HEK293T (cell line): ENCODE results near the gene LARP1.
A peak's percentile ranks its signal among the peaks of the same experiment; 100 is the strongest.
"Not testable (repeated sequence)": the region's sequence is repeated elsewhere in the genome, so short reads cannot be mapped to it uniquely, and the experiment has no call there.

ENCODE experiments used
- CTCF ChIA-PET: fragments of 350-600 bp; formaldehyde crosslinking; extraction: SDS; loops from one replicate; lab custom pipeline; 2021; ENCODE audit warnings: antibody characterized with exemption, inconsistent platforms; lab: Yijun Ruan, JAX
- POLR2A ChIA-PET: fragments of 350-600 bp; formaldehyde crosslinking; extraction: SDS; loops from one replicate; lab custom pipeline; 2020; ENCODE audit warnings: antibody characterized with exemption, inconsistent platforms; lab: Yijun Ruan, JAX
- DNase-seq: peaks from one replicate; pipeline ENCODE4 v3.0.0; 2012; ENCODE audit warnings: mixed read lengths; ENCODE audit errors: extremely low spot score
- ARNT ChIP-seq: fragments of 450-650 bp; IDR thresholded peaks from 2 replicates; pipeline ENCODE4 v1.6.1; 2017; ENCODE audit warnings: mild to moderate bottlenecking
- BHLHE40 ChIP-seq: fragments of 450-650 bp; IDR thresholded peaks from 2 replicates; pipeline ENCODE4 v1.6.1; 2016; ENCODE audit warnings: mild to moderate bottlenecking, moderate library complexity, borderline replicate concordance
- CTBP1 ChIP-seq: fragments of 450-650 bp; IDR thresholded peaks from 2 replicates; pipeline ENCODE4 v1.6.1; 2016; ENCODE audit warnings: borderline replicate concordance
- ELF4 ChIP-seq: fragments of 450-650 bp; IDR thresholded peaks from 2 replicates; pipeline ENCODE4 v1.6.1; 2017; ENCODE audit warnings: antibody characterized with exemption
- FOXA1 ChIP-seq: fragments of 450-650 bp; IDR thresholded peaks from 2 replicates; pipeline ENCODE4 v1.6.1; 2016; ENCODE audit warnings: mild to moderate bottlenecking
- FOXK2 ChIP-seq: fragments of 450-650 bp; IDR thresholded peaks from 2 replicates; pipeline ENCODE4 v1.6.1; 2016; ENCODE audit warnings: mild to moderate bottlenecking
- FOXM1 ChIP-seq: fragments of 450-650 bp; IDR thresholded peaks from 2 replicates; pipeline ENCODE4 v1.6.1; 2017; ENCODE audit warnings: mild to moderate bottlenecking, borderline replicate concordance
- HDGF ChIP-seq: fragments of 450-650 bp; IDR thresholded peaks from 2 replicates; pipeline ENCODE4 v1.6.1; 2017; ENCODE audit warnings: antibody characterized with exemption, borderline replicate concordance
- L3MBTL2 ChIP-seq: fragments of 450-650 bp; conservative IDR thresholded peaks from 2 replicates; pipeline ENCODE4 v1.6.1; 2016; ENCODE audit warnings: mild to moderate bottlenecking
- LEF1 ChIP-seq: fragments of 450-650 bp; IDR thresholded peaks from 2 replicates; pipeline ENCODE4 v1.6.1; 2017; ENCODE audit warnings: mild to moderate bottlenecking, borderline replicate concordance
- NFRKB ChIP-seq: fragments of 450-650 bp; IDR thresholded peaks from 2 replicates; pipeline ENCODE4 v1.6.1; 2016; ENCODE audit warnings: mild to moderate bottlenecking, moderate library complexity
- SP1 ChIP-seq: fragments of 450-650 bp; IDR thresholded peaks from 2 replicates; pipeline ENCODE4 v1.6.1; 2017
- SUZ12 ChIP-seq: fragments of 450-650 bp; IDR thresholded peaks from 2 replicates; pipeline ENCODE4 v1.6.1; 2016; ENCODE audit warnings: mild to moderate bottlenecking
- TARDBP ChIP-seq: fragments of 450-650 bp; IDR thresholded peaks from 2 replicates; pipeline ENCODE4 v1.6.1; 2016
- ZNF384 ChIP-seq: fragments of 450-650 bp; IDR thresholded peaks from 2 replicates; pipeline ENCODE4 v1.6.1; 2016
- TF ChIP-seq, protein P1 (sequence below): fragments of 450-650 bp; IDR thresholded peaks from 2 replicates; pipeline ENCODE4 v1.6.1; 2016

LARP1 gene

DNA sequence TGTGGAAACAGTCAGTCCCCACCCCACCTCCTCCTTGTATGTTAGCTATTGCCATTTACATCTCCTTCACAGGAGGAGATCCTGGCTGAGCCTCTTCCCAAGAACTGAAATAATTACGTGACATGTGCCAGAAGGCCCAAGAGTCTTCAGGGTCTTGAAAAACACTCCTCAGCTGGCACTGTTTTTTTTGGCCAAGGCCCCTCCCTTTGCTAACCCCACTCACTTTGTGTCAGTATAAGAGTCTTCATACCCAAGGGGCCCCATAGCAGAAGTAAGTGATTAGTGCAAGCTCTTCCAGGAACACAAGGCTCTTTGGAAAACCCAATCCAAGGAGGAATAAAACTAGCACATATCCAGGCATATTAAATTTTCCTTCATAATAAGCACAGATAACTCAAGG, 5.7 kb upstream of the LARP1 start:
- TF ChIP-seq BHLHE40 (no peak), ZNF384 (no peak)
- DNase-seq, result no peak
- POLR2A ChIA-PET, result interaction anchor here (1.2 kb wide), 1 partner anchor 109 kb away, joined by 3 read pairs; the partner anchor contains the start of gene CNOT8
- CTCF ChIA-PET, result interaction anchor here (0.6 kb wide), 1 partner anchor 15 kb away, joined by 5 read pairs; no protein-coding TSS in a partner anchor

DNA sequence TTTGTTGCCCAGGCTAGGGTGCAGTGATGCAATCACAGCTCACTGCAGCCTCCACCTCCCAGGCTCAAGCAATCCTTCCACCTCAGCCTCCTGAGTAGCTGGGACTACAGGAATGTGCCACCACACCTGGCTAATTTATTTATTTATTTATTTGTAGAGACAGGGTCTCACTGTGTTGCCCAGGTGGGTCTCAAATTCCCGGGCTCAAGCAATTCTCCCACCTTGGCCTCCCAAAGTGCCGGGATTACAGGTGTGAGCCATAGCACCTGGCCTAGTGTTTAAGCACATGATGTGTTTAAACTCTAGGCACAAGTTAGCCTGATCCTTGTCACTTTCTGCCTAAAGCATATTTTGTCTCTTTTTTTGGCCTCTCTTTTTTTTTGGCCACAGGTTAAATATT, 4.5 kb upstream of the LARP1 start:
- CTCF ChIA-PET, DNase-seq: not testable (repeated sequence)
- POLR2A ChIA-PET, result interaction anchor here (1.0 kb wide), 1 partner anchor 27 kb away, joined by 3 read pairs; no protein-coding TSS in a partner anchor

DNA sequence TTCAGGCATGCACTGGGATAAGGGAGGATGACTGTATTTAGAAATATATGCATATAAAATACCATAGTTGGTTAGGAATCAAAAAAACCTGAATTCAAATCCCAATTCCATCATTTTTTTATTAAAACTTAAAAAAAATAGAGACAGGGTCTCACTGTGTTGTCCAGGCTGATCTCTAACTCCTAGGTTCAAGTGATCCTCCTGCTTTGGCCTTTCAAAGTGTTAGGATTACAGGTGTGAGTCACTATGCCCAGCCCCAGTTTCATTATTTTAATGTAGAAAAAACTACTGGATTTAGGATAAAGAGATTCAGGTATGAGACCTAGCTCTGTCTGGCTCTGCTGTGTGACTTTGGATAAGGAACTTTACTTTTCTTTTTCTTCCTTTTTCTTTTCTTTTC, 3.3 kb upstream of the LARP1 start:
- no peak for TF ChIP-seq SUZ12
- no peak for TF ChIP-seq LEF1
- TF ChIP-seq L3MBTL2, result no peak
- TF ChIP-seq BHLHE40, result no peak
- no peak for TF ChIP-seq CTBP1
- no peak for TF ChIP-seq HDGF
- TF ChIP-seq ZNF384, result no peak
- no peak for TF ChIP-seq FOXM1
- no peak for TF ChIP-seq SP1
- TF ChIP-seq, protein P1, sequence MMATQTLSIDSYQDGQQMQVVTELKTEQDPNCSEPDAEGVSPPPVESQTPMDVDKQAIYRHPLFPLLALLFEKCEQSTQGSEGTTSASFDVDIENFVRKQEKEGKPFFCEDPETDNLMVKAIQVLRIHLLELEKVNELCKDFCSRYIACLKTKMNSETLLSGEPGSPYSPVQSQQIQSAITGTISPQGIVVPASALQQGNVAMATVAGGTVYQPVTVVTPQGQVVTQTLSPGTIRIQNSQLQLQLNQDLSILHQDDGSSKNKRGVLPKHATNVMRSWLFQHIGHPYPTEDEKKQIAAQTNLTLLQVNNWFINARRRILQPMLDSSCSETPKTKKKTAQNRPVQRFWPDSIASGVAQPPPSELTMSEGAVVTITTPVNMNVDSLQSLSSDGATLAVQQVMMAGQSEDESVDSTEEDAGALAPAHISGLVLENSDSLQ, result no peak
- TF ChIP-seq NFRKB, result no peak
- TF ChIP-seq TARDBP, result no peak
- no peak for TF ChIP-seq ELF4
- TF ChIP-seq FOXA1, result no peak
- no peak for TF ChIP-seq ARNT
- no peak for TF ChIP-seq FOXK2
- no peak for DNase-seq
- ChIA-PET CTCF (interaction anchor here (0.6 to 0.8 kb wide), 2 partner anchors 11 to 12 kb away, joined by 3 read pairs; no protein-coding TSS in a partner anchor), POLR2A (interaction anchor here (1.0 to 1.2 kb wide), 2 partner anchors 28 to 99 kb away, joined by 3 read pairs; no protein-coding TSS in a partner anchor)

DNA sequence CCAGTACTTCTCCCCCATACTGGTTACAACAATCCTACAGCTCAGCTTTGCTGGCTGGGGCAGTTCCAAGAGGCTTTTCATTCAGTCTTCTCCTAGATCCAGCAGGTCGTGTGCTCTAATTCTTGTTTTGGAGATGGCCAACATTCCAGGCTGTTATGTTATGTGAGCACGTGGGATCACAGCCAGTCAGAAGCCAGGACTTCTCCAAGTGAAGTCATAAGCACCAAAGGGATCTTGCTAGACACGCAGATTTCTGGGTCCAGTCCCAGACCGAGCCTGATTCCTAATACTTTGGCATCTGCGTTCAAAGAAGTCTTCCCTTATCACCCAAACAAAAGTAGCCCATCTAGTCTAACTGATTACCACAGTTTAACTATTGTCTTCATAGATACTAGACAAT, 1.4 kb upstream of the LARP1 start:
- no peak for TF ChIP-seq CTBP1
- no peak for TF ChIP-seq LEF1
- TF ChIP-seq HDGF, result no peak
- TF ChIP-seq L3MBTL2, result peak; percentile 8; the same call in 1 of the 2 replicates
- ChIA-PET CTCF (no interaction called here), POLR2A (interaction anchor here (1.1 to 1.4 kb wide), 4 partner anchors 13 to 104 kb away, joined by 3 to 5 read pairs (median 4); partner anchors contain the start of gene CNOT8)
- peak; percentile 33 for DNase-seq

DNA sequence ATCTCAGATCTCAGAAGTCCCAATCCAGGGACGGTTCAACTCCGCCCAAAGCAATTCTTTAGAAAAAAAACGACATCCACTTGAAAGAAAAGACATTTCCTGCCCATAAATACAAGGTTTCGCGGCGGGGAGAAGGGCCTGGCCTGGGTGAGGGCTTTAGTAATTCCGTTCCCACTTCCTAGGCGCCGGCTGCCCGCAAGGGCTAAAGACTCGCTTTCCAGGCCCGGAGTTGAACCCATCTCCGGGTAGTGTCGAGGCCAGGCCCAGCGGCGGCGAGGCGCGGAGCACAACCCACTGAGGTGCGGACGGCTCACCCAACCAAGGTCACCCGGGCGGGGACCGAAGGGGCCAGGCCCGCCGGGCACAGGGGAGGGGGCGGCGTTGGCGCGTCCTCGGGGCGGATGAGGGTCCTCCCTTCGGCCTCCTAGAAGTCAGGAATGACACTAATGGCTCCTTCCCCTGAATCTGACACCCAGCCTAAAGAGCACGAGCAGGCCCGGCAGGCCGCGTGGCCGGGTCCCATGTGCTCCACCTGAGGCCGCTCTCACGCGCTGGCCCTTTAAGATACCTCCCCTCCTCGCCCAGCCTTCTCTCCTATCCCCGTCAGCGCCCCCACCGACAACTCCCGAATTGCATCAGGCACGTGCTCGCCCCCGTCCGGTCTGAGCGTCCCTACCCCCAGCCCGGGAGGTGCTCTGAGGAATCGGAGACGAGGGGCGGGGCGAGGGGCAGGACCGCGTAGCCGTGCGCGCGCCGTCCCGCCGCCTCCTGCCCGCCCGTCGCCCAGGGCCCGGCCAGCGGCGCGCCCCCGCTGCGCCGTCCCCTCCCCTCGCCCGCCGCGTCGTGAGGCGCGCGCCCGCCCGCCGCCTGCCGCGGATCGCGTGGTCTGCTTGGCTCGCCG, 467 bp upstream of the LARP1 start:
- CTCF ChIA-PET, result no interaction called here

DNA sequence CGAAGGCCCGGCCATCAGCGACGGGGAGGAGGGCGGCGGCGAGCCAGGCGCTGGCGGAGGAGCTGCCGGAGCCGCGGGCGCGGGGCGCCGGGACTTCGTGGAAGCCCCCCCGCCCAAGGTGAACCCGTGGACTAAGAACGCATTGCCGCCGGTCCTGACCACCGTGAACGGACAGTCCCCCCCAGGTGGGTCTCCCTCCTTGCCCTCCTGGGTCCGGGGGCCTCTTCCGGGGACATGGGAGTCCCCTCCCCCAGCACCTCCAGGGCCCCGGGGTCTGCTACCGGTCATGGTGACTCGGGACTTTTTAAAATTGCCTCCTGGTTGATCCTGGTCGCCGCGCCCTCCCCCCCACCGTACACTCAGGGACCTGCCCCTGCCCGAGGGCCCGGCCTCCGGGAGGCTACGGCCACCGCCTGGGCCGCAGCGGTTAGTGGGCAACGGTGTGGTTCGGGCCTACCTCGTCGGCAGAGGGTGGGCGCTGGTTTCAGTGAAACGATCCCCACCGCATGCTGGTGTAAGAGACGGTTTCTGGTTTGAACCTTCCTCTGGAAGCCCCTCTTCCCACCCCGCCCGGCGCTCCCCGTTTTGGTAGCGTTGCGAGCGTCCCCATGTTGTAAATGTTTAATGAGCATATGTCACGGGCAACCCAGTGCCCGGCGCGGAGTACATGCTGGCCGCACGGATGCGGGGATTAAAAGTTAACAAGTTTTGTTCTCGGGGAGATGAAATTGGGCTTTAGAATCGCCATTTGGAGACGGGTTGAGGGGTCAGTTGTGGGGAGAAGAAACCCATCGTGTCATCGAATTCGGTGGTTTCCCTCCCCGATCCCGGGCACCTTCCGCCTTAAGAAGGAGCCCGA, 1.1 kb downstream of the LARP1 start:
- TF ChIP-seq HDGF, result no peak
- no peak for TF ChIP-seq L3MBTL2
- TF ChIP-seq FOXA1, result no peak
- TF ChIP-seq CTBP1, result no peak
- TF ChIP-seq TARDBP, result no peak
- no peak for TF ChIP-seq ARNT
- no peak for TF ChIP-seq FOXM1
- no peak for TF ChIP-seq ELF4
- TF ChIP-seq SP1, result no peak
- TF ChIP-seq ZNF384, result no peak
- TF ChIP-seq SUZ12, result no peak
- no peak for TF ChIP-seq NFRKB
- TF ChIP-seq LEF1, result no peak
- TF ChIP-seq, protein P1, result no peak
- TF ChIP-seq FOXK2, result no peak
- TF ChIP-seq BHLHE40, result no peak
- CTCF ChIA-PET, result no interaction called here
- POLR2A ChIA-PET, result interaction anchor here (0.6 kb wide), 1 partner anchor 78 kb away, joined by 3 read pairs; no protein-coding TSS in a partner anchor
- no peak for DNase-seq

More for the DNA sequence above, 467 bp upstream of the LARP1 start:
- peak; percentile 95 for DNase-seq
- TF ChIP-seq NFRKB (no peak; the same call in 1 of the 2 replicates), CTBP1 (no peak), LEF1 (no peak), SUZ12 (no peak), HDGF (0 out of 2 replicates have a peak, but pooled peaks have one; percentile 49), L3MBTL2 (peak; percentile 97), FOXK2 (no peak), SP1 (no peak), ARNT (no peak), FOXM1 (peak; percentile 8; the same call in 1 of the 2 replicates), FOXA1 (no peak)
- TF ChIP-seq, protein P1, result no peak
- POLR2A ChIA-PET, result interaction anchor here (1.4 kb wide), 1 partner anchor 69 kb away, joined by 4 read pairs; no protein-coding TSS in a partner anchor
